Endothelial cell of umbilical vein (primary cell): ENCODE measurements around the gene MGARP. TPM values are rescaled to one million over a fixed set of nuclear protein-coding genes. Genes with fewer than 3 reads are reported as not detected.

ENCODE experiments used
- BruUV-seq: library from RNA; stranded (reverse); fragments of 400-500 nt; replicated peaks from 2 replicates; lab custom pipeline; 2021; lab: Mats Ljungman, UMichigan
- CTCF ChIA-PET: fragments of 300-600, 350-600 bp; sonication (Branson Sonifier 250); formaldehyde crosslinking; loops from one replicate; lab custom pipeline; 2021; ENCODE audit warnings: antibody characterized with exemption, inconsistent platforms; lab: Charles Lee
- POLR2A ChIA-PET: fragments of 300-600, 350-600 bp; sonication (Branson Sonifier 250); formaldehyde crosslinking; loops from one replicate; lab custom pipeline; 2021; ENCODE audit warnings: antibody characterized with exemption, inconsistent platforms; lab: Charles Lee
- DNase-seq: peaks from one replicate; pipeline ENCODE4 v3.0.0-alpha.2; 2011; ENCODE audit warnings: low read depth, low spot score
- FAIRE-seq: peaks from 2 replicates; lab custom pipeline; 2011; peaks lifted over from hg19 to GRCh38; lab: Jason Lieb, UNC
- H2AFZ ChIP-seq: 2 replicates; pipeline ENCODE4 v1.6.0; 2012; ENCODE audit warnings: low read depth, low read length, control low read depth, inconsistent platforms
- H3K27ac ChIP-seq: 2 replicates; pipeline ENCODE4 v1.5.1; 2011; ENCODE audit warnings: low read depth, mild to moderate bottlenecking, control low read depth, low read length, moderate library complexity; ENCODE audit not compliant: insufficient read depth
- H3K27me3 ChIP-seq, 2 experiments: 2 replicates each; pipeline versions ENCODE4 v1.6.0 to v1.6.1; 2011; ENCODE audit warnings: low read length in 2 of 2, mixed read lengths in 1 of 2; ENCODE audit not compliant: control insufficient read depth in 2 of 2, insufficient read depth in 2 of 2
- H3K36me3 ChIP-seq, 2 experiments: 2 replicates in 1 of 2; 3 replicates in 1 of 2; pipeline ENCODE4 v1.5.1; 2011; ENCODE audit warnings: low read length in 2 of 2, mild to moderate bottlenecking in 1 of 2, moderate library complexity in 1 of 2; ENCODE audit not compliant: control insufficient read depth in 2 of 2, insufficient read depth in 2 of 2; ENCODE audit errors: extremely low read depth in 1 of 2
- H3K4me1 ChIP-seq: 3 replicates; pipeline ENCODE4 v1.5.1; 2011; ENCODE audit warnings: mild to moderate bottlenecking, low read length; ENCODE audit not compliant: control insufficient read depth, insufficient read depth; ENCODE audit errors: extremely low read depth
- H3K4me2 ChIP-seq: 2 replicates; pipeline ENCODE4 v1.6.1; 2011; ENCODE audit warnings: low read length, control low read depth, mixed read lengths; ENCODE audit not compliant: insufficient read depth
- H3K4me3 ChIP-seq, 3 experiments: fragments of 200-600 bp in 1 of 3; sonication (generic), shearing (Covaris generic) in 1 of 3; replicated peaks in 1 of 3; 2 replicates each; pipeline ENCODE4 v1.5.1; 2011 to 2016; ENCODE audit warnings: control low read depth in 3 of 3, low read length in 3 of 3, mild to moderate bottlenecking in 2 of 3, inconsistent platforms in 1 of 3, low read depth in 1 of 3, moderate library complexity in 1 of 3; ENCODE audit not compliant: insufficient read depth in 1 of 3
- H3K79me2 ChIP-seq: 2 replicates; pipeline ENCODE4 v1.6.0; 2012; ENCODE audit warnings: low read length, inconsistent platforms; ENCODE audit not compliant: control insufficient read depth, insufficient read depth
- H3K9ac ChIP-seq: replicated peaks from 2 replicates; pipeline ENCODE3; 2011; ENCODE audit warnings: low read length, control low read depth; ENCODE audit not compliant: insufficient read depth; ENCODE audit errors: extremely low read depth
- H3K9me1 ChIP-seq: replicated peaks from 3 replicates; pipeline ENCODE4 v1.6.0; 2011; ENCODE audit warnings: mild to moderate bottlenecking, low read length; ENCODE audit not compliant: control insufficient read depth, insufficient read depth; ENCODE audit errors: extremely low read depth
- H3K9me3 ChIP-seq: replicated peaks from 2 replicates; pipeline ENCODE4 v1.5.1; 2012; ENCODE audit warnings: low read length, inconsistent platforms; ENCODE audit not compliant: control insufficient read depth, insufficient read depth
- H4K20me1 ChIP-seq: replicated peaks from 2 replicates; pipeline ENCODE3; 2011; ENCODE audit warnings: mild to moderate bottlenecking, low read length; ENCODE audit not compliant: control insufficient read depth, insufficient read depth; ENCODE audit errors: extremely low read depth
- CTCF ChIP-seq, 2 donors: IDR thresholded peaks; 1 replicate in 1 of 2; 2 replicates in 1 of 2; pipeline ENCODE4 v1.5.1; 2011; ENCODE audit warnings: low read length in 2 of 2, mild to moderate bottlenecking in 2 of 2, moderate library complexity in 2 of 2, control low read depth in 1 of 2, inconsistent platforms in 1 of 2, low read depth in 1 of 2; ENCODE audit not compliant: insufficient read depth in 1 of 2; ENCODE audit errors: extremely low read depth in 1 of 2
- EZH2 ChIP-seq: IDR thresholded peaks from 2 replicates; pipeline ENCODE4 v1.6.1; 2012; ENCODE audit warnings: borderline replicate concordance, low read depth, mild to moderate bottlenecking, moderate library complexity, low read length, inconsistent platforms; ENCODE audit not compliant: severe bottlenecking
- FOS ChIP-seq: IDR thresholded peaks from 2 replicates; pipeline ENCODE4 v1.6.1; 2011; ENCODE audit warnings: mild to moderate bottlenecking, low read length, moderate library complexity, borderline replicate concordance; ENCODE audit not compliant: insufficient read depth
- GATA2 ChIP-seq: IDR thresholded peaks from 2 replicates; pipeline ENCODE4 v1.7.0; 2011; ENCODE audit warnings: low read depth, mild to moderate bottlenecking, moderate library complexity, mixed read lengths, low read length; ENCODE audit not compliant: insufficient read length, insufficient read depth
- JUN ChIP-seq: IDR thresholded peaks from 2 replicates; pipeline ENCODE4 v1.6.1; 2011; ENCODE audit warnings: borderline replicate concordance, low read depth; ENCODE audit not compliant: insufficient read length, insufficient read depth
- MAX ChIP-seq: IDR thresholded peaks from 2 replicates; pipeline ENCODE4 v1.6.1; 2011; ENCODE audit not compliant: insufficient read depth, insufficient read length
- MYC ChIP-seq: IDR thresholded peaks from one replicate; pipeline ENCODE4 v1.6.1; 2011; ENCODE audit warnings: mild to moderate bottlenecking, low read depth, low read length
- POLR2A ChIP-seq: IDR thresholded peaks from 2 replicates; pipeline ENCODE4 v1.6.1; 2012; ENCODE audit warnings: low read depth, mild to moderate bottlenecking, control low read depth, low read length
- POLR2AphosphoS5 ChIP-seq: IDR thresholded peaks from 2 replicates; pipeline ENCODE4 v1.6.1; 2012; ENCODE audit warnings: low read depth, mild to moderate bottlenecking, control low read depth, low read length, moderate library complexity; ENCODE audit not compliant: insufficient read depth
- dilution Hi-C: fragments of 300-500 bp; cut with MboI; formaldehyde crosslinking; loops from one replicate; pipeline ENCODE4 v1.15.0; 2019; ENCODE audit warnings: low sequenced_read_pairs; ENCODE audit not compliant: extremely low pct_ligation_motif_present
- intact Hi-C: fragments of 100-400 bp; cut with micrococcal nuclease; formaldehyde crosslinking; loops from one replicate; pipeline ENCODE4 v1.10.0; 2022
- polyA plus RNA-seq, 4 experiments: library from polyadenylated mRNA; depleted of rRNA in 3 of 4; stranded (reverse) in 3 of 4; unstranded in 1 of 4; fragments of >200 nt; gene quantifications; 2 replicates each; pipeline versions ENCODE4 v1.2.1 to v1.2.3, GENCODE V29; 2011 to 2012; ENCODE audit warnings: missing spikeins in 1 of 4
- total RNA-seq: library from RNA; stranded (reverse); gene quantifications from 2 replicates; pipeline ENCODE4 v1.2.3, GENCODE V29; 2021

Gene MGARP
- total and polyA plus RNA-seq, 2 donors (not counting 3 experiments of a cell fraction or from before 2014, with no cell fraction given): 25.9 to 26.6 TPM

GRCh38 chr4:139221687-139222086 lies 58.3 kb downstream of the MGARP start:
- no peak for FAIRE-seq
- CTCF ChIA-PET: no interaction called here

More at GRCh38 chr4:139221687-139222086, 58.3 kb downstream of the MGARP start:
- POLR2A ChIA-PET: no interaction called here
- H3K36me3 ChIP-seq: no peaks in the 10 kb centered on the region
- no TSS peak for BruUV-seq
- dilution Hi-C loops (no loop called here), intact Hi-C loops (no loop called here)
- no peak overlapping the region for H3K27ac ChIP-seq
- no peak overlapping the region for H3K4me3 ChIP-seq
- no peaks in the 10 kb centered on the region for H3K27me3 ChIP-seq
- no peak overlapping the region for H3K9ac ChIP-seq
- H3K9me1 ChIP-seq: no peaks in the 10 kb centered on the region
- TF ChIP-seq POLR2A: no peak
- no peak for TF ChIP-seq CTCF (IDR thresholded peaks at IDR 0.05; ENCODE audit: extremely low read depth in 1 of 2, insufficient read depth in 1 of 2, low read depth in 1 of 2, low read length in 2 of 2)
- TF ChIP-seq GATA2: no peak
- TF ChIP-seq MYC: no peak
- TF ChIP-seq MAX: no peak
- TF ChIP-seq EZH2: no peak
- no peak for TF ChIP-seq FOS
- no peak for TF ChIP-seq JUN
- no peak for TF ChIP-seq POLR2AphosphoS5
- no peaks in the 10 kb centered on the region for H4K20me1 ChIP-seq
- H3K9me3 ChIP-seq: no peaks in the 10 kb centered on the region
- no peaks in the 10 kb centered on the region for H3K4me1 ChIP-seq
- no peak overlapping the region for H3K4me2 ChIP-seq
- no peak overlapping the region for H2AFZ ChIP-seq
- DNase-seq: no peak
- H3K79me2 ChIP-seq: no peaks in the 10 kb centered on the region
